Measurements from ENCODE around the gene GRIP2.

GRIP2 gene

DNA sequence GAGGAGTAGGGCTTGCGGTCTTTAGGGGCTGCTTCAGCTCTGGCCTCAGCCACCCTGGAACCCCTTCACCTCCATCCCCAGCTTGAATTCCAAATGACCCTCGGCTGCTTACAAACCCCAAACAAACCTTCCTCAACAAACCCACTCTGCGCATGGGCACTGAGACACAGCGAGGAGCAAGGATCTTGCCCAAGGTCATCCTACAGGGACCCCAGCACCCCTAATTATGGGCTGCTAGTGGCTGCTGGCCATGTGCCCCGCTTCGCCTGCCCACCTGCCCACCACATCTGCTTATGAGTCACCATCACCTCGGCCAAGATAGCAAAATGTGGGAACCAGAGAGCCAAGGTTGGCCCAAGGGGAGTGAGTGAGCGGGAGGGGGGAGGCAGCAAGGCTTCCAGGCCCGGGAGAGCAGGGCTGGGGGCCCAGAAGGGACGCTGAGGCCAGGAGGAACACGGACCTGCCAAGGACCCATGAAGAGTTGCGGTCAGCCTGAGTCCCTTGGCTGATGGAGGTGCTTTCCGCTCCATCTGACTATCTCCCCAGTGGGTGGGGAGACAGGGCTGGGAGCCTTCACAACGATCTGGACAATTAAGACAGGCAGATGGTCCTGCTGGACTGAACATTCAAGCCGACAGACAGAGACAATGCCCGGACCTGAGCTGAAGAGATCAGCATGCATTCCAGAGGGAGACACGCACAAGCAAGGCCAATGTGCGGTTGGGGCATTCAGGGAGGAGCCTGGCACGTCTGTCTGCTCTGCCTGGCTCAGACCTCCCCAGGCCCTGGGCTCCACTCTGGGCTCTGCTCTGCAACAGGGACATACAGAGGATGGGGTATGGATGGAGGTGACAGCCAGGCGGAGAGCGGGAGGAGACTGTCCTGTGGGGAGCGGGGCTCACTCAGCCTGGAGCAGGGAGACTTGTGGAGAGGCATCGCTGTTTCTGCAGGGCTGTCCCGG is 10.8 kb upstream of the GRIP2 start:
- no peak overlapping the region for H3K4me3 Mint-ChIP-seq
- H3K27ac Mint-ChIP-seq = no peak overlapping the region

GRCh38 chr3:14550181-14550580 is 10.0 kb upstream of the GRIP2 start:
- no peak for DNase-seq
- H3K27ac Mint-ChIP-seq = no peak overlapping the region
- no peak overlapping the region for H3K4me3 Mint-ChIP-seq
- peaks cover 30% of the 10 kb centered on the region for H3K4me1 Mint-ChIP-seq
- H3K9me3 Mint-ChIP-seq = no peaks in the 10 kb centered on the region
- no peak for TF ChIP-seq CTCF (IDR thresholded peaks at IDR 0.05)
- H3K27me3 Mint-ChIP-seq (ENCODE audit: low read depth, poor library complexity) = peaks cover 37% of the 10 kb centered on the region
- H3K36me3 Mint-ChIP-seq (ENCODE audit: low read depth) = no peaks in the 10 kb centered on the region

More for the DNA sequence above, 10.8 kb upstream of the GRIP2 start:
- Mint-ChIP-seq H3K9me3 (no peaks in the 10 kb centered on the region), H3K27me3 (ENCODE audit: low read depth, poor library complexity) (peaks cover 37% of the 10 kb centered on the region), H3K4me1 (peaks cover 36% of the 10 kb centered on the region), H3K36me3 (ENCODE audit: low read depth) (no peaks in the 10 kb centered on the region)
- no peak for DNase-seq
- no peak for TF ChIP-seq CTCF (IDR thresholded peaks at IDR 0.05)

GRCh38 chr3:14549256-14549919 is 9.2 kb upstream of the GRIP2 start:
- Mint-ChIP-seq H3K4me1 (peaks cover 23% of the 10 kb centered on the region), H3K27me3 (ENCODE audit: low read depth, poor library complexity) (peaks cover 33% of the 10 kb centered on the region), H3K36me3 (ENCODE audit: low read depth) (no peaks in the 10 kb centered on the region), H3K27ac (no peak overlapping the region), H3K9me3 (no peaks in the 10 kb centered on the region), H3K4me3 (no peak overlapping the region)
- TF ChIP-seq CTCF (IDR thresholded peaks at IDR 0.05) = no peak
- DNase-seq = no peak

- Mint-ChIP-seq H3K27ac (no peak overlapping the region), H3K4me1 (peaks cover 19% of the 10 kb centered on the region), H3K36me3 (ENCODE audit: low read depth) (no peaks in the 10 kb centered on the region), H3K9me3 (no peaks in the 10 kb centered on the region), H3K27me3 (ENCODE audit: low read depth, poor library complexity) (peaks cover 33% of the 10 kb centered on the region), H3K4me3 (no peak overlapping the region)
- TF ChIP-seq CTCF (IDR thresholded peaks at IDR 0.05) = peak; percentile 64
- peak; percentile 72 for DNase-seq
These were observed 8.2 kb upstream of the GRIP2 start for GRCh38 chr3:14548321-14548729.

GRCh38 chr3:14547693-14548092 is 7.6 kb upstream of the GRIP2 start:
- DNase-seq = no peak
- Mint-ChIP-seq H3K36me3 (ENCODE audit: low read depth) (no peaks in the 10 kb centered on the region), H3K27ac (no peak overlapping the region), H3K4me3 (no peak overlapping the region), H3K4me1 (peaks cover 19% of the 10 kb centered on the region), H3K9me3 (no peaks in the 10 kb centered on the region), H3K27me3 (ENCODE audit: low read depth, poor library complexity) (peaks cover 27% of the 10 kb centered on the region)
- TF ChIP-seq CTCF (IDR thresholded peaks at IDR 0.05) = no peak
